ENCODE measurements around the gene HEPACAM.
"Not testable (repeated sequence)": the region's sequence is repeated elsewhere in the genome, so short reads cannot be mapped to it uniquely, and the experiment has no call there.

Gene HEPACAM

GRCh38 chr11:124935548-124936514 lies at the start of gene HEPACAM:
HEPACAM (minus strand) TSS chr11:124936047; CDS start chr11:124936006, 41 bp downstream.
- DNase-seq (ENCODE audit: low spot score) = no peak

- DNase-seq (ENCODE audit: low spot score) = no peak
These were observed 48.6 kb upstream of the HEPACAM start for GRCh38 chr11:124984512-124984854.

GRCh38 chr11:124983674-124984511 lies 48.0 kb upstream of the HEPACAM start:
- DNase-seq (ENCODE audit: low spot score) = no peak

- DNase-seq (ENCODE audit: low spot score) = no peak
These were observed 46.2 kb upstream of the HEPACAM start for GRCh38 chr11:124982043-124982442.

- no peak for DNase-seq (ENCODE audit: low spot score)
These were observed 42.5 kb upstream of the HEPACAM start for GRCh38 chr11:124978316-124978715.

- no peak for DNase-seq (ENCODE audit: low spot score)
These were observed 41.2 kb upstream of the HEPACAM start for GRCh38 chr11:124977006-124977405.

- no peak for DNase-seq (ENCODE audit: low spot score)
These were observed 40.7 kb upstream of the HEPACAM start for GRCh38 chr11:124976531-124976930.

GRCh38 chr11:124971810-124972209 lies 36.0 kb upstream of the HEPACAM start:
- DNase-seq (ENCODE audit: low spot score) = no peak

- DNase-seq (ENCODE audit: low spot score) = no peak
These were observed 35.1 kb upstream of the HEPACAM start for GRCh38 chr11:124970925-124971324.

GRCh38 chr11:124968197-124968596 lies 32.4 kb upstream of the HEPACAM start:
- not testable (repeated sequence) for DNase-seq (ENCODE audit: low spot score)

- DNase-seq (ENCODE audit: low spot score) = no peak
These were observed 26.2 kb upstream of the HEPACAM start for GRCh38 chr11:124961972-124962609.

GRCh38 chr11:124955035-124955434 lies 19.2 kb upstream of the HEPACAM start:
- DNase-seq (ENCODE audit: low spot score) = no peak

GRCh38 chr11:124954590-124954955 lies 18.7 kb upstream of the HEPACAM start:
- no peak for DNase-seq (ENCODE audit: low spot score)

- peak; percentile 60 for DNase-seq (ENCODE audit: low spot score)
These were observed 18.1 kb upstream of the HEPACAM start, which contains the start of gene CCDC15 for GRCh38 chr11:124953753-124954589. CCDC15 (plus strand) TSS chr11:124954202; CDS start chr11:124954733, 531 bp downstream.

GRCh38 chr11:124951341-124951740 lies 15.5 kb upstream of the HEPACAM start:
- no peak for DNase-seq (ENCODE audit: low spot score)

- no peak for DNase-seq (ENCODE audit: low spot score)
These were observed 14.9 kb upstream of the HEPACAM start for GRCh38 chr11:124950601-124951330.

GRCh38 chr11:124946735-124947141 lies 10.9 kb upstream of the HEPACAM start:
- no peak for DNase-seq (ENCODE audit: low spot score)

- no peak for DNase-seq (ENCODE audit: low spot score)
These were observed 10.0 kb upstream of the HEPACAM start for GRCh38 chr11:124945826-124946225.

- no peak for DNase-seq (ENCODE audit: low spot score)
These were observed 8.7 kb upstream of the HEPACAM start for GRCh38 chr11:124944565-124944964.

GRCh38 chr11:124943741-124944140 lies 7.9 kb upstream of the HEPACAM start:
- no peak for DNase-seq (ENCODE audit: low spot score)

GRCh38 chr11:124943254-124943616 lies 7.4 kb upstream of the HEPACAM start:
- no peak for DNase-seq (ENCODE audit: low spot score)

Measured in HuH-7.5 (cell line).